Neural cell (in vitro differentiated cells): ENCODE data around the gene ZNHIT2. TPM values are rescaled to one million over a fixed set of nuclear protein-coding genes. Genes with fewer than 3 reads are reported as not detected.

Experiments
- H2AFZ ChIP-seq: fragments of 200-600, 300-800 bp; sonication (generic), shearing (Covaris generic); 2 replicates; pipeline ENCODE4 v1.6.0; 2014; ENCODE audit warnings: low read depth, mild to moderate bottlenecking, antibody characterized with exemption, low read length, moderate library complexity
- H3F3A ChIP-seq: fragments of 200-600 bp; shearing (Covaris generic); 2 replicates; pipeline ENCODE4 v1.6.1; 2016; ENCODE audit warnings: mild to moderate bottlenecking, moderate library complexity, mixed read lengths, antibody characterized with exemption, low read length; ENCODE audit not compliant: insufficient read depth, poor library complexity, severe bottlenecking
- H3K27ac ChIP-seq: fragments of 200-600, 300-800 bp; sonication (generic), shearing (Covaris generic); 2 replicates; pipeline ENCODE4 v1.5.1; 2014; ENCODE audit warnings: mild to moderate bottlenecking, low read length, moderate library complexity
- H3K27me3 ChIP-seq: fragments of 300-800, 200-600 bp; sonication (generic), shearing (Covaris generic); 2 replicates; pipeline ENCODE4 v1.6.0; 2014; ENCODE audit warnings: mild to moderate bottlenecking, low read depth, low read length, moderate library complexity; ENCODE audit not compliant: insufficient read depth
- H3K36me3 ChIP-seq: fragments of 300-800, 200-600 bp; sonication (generic), shearing (Covaris generic); 2 replicates; pipeline ENCODE4 v1.5.1; 2014; ENCODE audit warnings: mild to moderate bottlenecking, antibody characterized with exemption, low read length, moderate library complexity; ENCODE audit not compliant: insufficient read depth
- H3K4me2 ChIP-seq: fragments of 300-800, 200-600 bp; sonication (generic), shearing (Covaris generic); 2 replicates; pipeline ENCODE4 v1.6.0; 2014; ENCODE audit warnings: mild to moderate bottlenecking, low read length
- H3K4me3 ChIP-seq: fragments of 300-800, 200-600 bp; sonication (generic), shearing (Covaris generic); 2 replicates; pipeline ENCODE4 v1.5.1; 2014; ENCODE audit warnings: mild to moderate bottlenecking, low read length, moderate library complexity
- H3K79me2 ChIP-seq: fragments of 200-600 bp; shearing (Covaris generic); replicated peaks from 2 replicates; pipeline ENCODE4 v1.6.0; 2014; ENCODE audit warnings: mild to moderate bottlenecking, low read length, moderate library complexity; ENCODE audit not compliant: insufficient read depth
- H3K9ac ChIP-seq: fragments of 300-800, 200-600 bp; sonication (generic), shearing (Covaris generic); 2 replicates; pipeline ENCODE4 v1.6.1; 2016; ENCODE audit warnings: mild to moderate bottlenecking, low read length, mixed read lengths
- H3K9me2 ChIP-seq: fragments of 200-600 bp; shearing (Covaris generic); 2 replicates; pipeline ENCODE4 v1.6.1; 2016; ENCODE audit warnings: mild to moderate bottlenecking, low read length, mixed read lengths; ENCODE audit not compliant: insufficient read depth
- H3K9me3 ChIP-seq: fragments of 200-600, 300-800 bp; sonication (generic), shearing (Covaris generic); 2 replicates; pipeline ENCODE4 v1.6.1; 2016; ENCODE audit warnings: mild to moderate bottlenecking, mixed run types, low read length, moderate library complexity, mixed read lengths
- H4K20me1 ChIP-seq: fragments of 200-600 bp; shearing (Covaris generic); 2 replicates; pipeline ENCODE4 v1.6.1; 2016; ENCODE audit warnings: mild to moderate bottlenecking, mixed run types; ENCODE audit not compliant: insufficient read depth
- CTCF ChIP-seq: fragments of 450-650 bp; IDR thresholded peaks from 2 replicates; pipeline ENCODE4 v1.5.1; 2014; ENCODE audit warnings: antibody characterized with exemption, mild to moderate bottlenecking, moderate library complexity; ENCODE audit not compliant: poor library complexity, severe bottlenecking
- EP300 ChIP-seq: fragments of 450-650 bp; conservative IDR thresholded peaks from 2 replicates; pipeline ENCODE4 v1.6.1; 2014; ENCODE audit warnings: antibody characterized with exemption, mild to moderate bottlenecking, moderate library complexity; ENCODE audit not compliant: poor library complexity, severe bottlenecking
- EZH2 ChIP-seq: fragments of 200-600, 300-800 bp; shearing (Covaris generic), sonication (generic); IDR thresholded peaks from 2 replicates; pipeline ENCODE4 v1.6.1; 2014; ENCODE audit warnings: antibody characterized with exemption, low read length, borderline replicate concordance, mild to moderate bottlenecking; ENCODE audit not compliant: insufficient read depth, poor library complexity, severe bottlenecking
- MXI1 ChIP-seq: fragments of 450-650 bp; conservative IDR thresholded peaks from 2 replicates; pipeline ENCODE4 v1.6.1; 2014; ENCODE audit warnings: antibody characterized with exemption, mild to moderate bottlenecking; ENCODE audit not compliant: poor library complexity, severe bottlenecking
- POLR2AphosphoS5 ChIP-seq: IDR thresholded peaks from 2 replicates; pipeline ENCODE4 v1.6.1; 2012
- RAD21 ChIP-seq: fragments of 450-650 bp; conservative IDR thresholded peaks from 2 replicates; pipeline ENCODE4 v1.6.1; 2014; ENCODE audit warnings: antibody characterized with exemption, mild to moderate bottlenecking, moderate library complexity
- SMC3 ChIP-seq: fragments of 450-650 bp; conservative IDR thresholded peaks from 2 replicates; pipeline ENCODE4 v1.6.1; 2014; ENCODE audit warnings: antibody characterized with exemption, mild to moderate bottlenecking, moderate library complexity; ENCODE audit not compliant: poor library complexity
- TAF1 ChIP-seq: IDR thresholded peaks from 2 replicates; pipeline ENCODE4 v1.6.1; 2012; ENCODE audit warnings: low read depth
- polyA plus RNA-seq: library from polyadenylated mRNA; depleted of rRNA; stranded (reverse); fragments of >200 nt; gene quantifications from 2 replicates; pipeline ENCODE4 v1.2.3, GENCODE V29; 2014
- TF ChIP-seq, protein P1 (sequence below): IDR thresholded peaks from 2 replicates; pipeline ENCODE4 v1.6.1; 2012; ENCODE audit warnings: borderline replicate concordance

Gene ZNHIT2
- polyA plus RNA-seq, 1 donor from 2014 or later = 7.0 TPM

DNA sequence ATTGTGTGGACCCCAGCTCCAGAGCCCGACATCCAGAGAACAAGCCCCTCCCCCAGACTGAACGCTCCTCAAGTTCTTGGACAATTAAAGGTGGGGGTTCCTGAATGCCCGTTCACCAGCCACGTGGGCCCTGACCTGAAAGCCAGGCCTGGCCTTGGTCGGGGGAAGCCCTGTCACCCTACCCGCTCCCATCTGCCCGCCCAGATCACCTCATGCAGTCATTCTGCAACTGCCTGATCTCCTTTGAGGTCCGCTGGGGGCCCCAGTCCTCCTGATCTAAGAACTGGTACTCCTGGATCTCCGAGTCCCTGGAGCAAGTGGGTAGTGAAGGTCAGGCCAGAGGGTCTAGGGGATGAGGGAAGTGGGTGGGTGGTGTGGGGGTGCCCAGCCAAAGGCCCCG lies 50.1 kb downstream of the ZNHIT2 start:
- Histone ChIP-seq H3K27me3 (no peaks in the 10 kb centered on the region), H3K4me2 (no peak overlapping the region), H3K79me2 (no peaks in the 10 kb centered on the region), H4K20me1 (no peaks in the 10 kb centered on the region), H2AFZ (no peak overlapping the region), H3F3A (no peaks in the 10 kb centered on the region), H3K9me3 (no peaks in the 10 kb centered on the region), H3K27ac (no peak overlapping the region), H3K36me3 (no peaks in the 10 kb centered on the region), H3K4me3 (no peak overlapping the region), H3K9ac (no peak overlapping the region), H3K9me2 (no peaks in the 10 kb centered on the region)
- no peak for TF ChIP-seq SMC3
- no peak for TF ChIP-seq EP300
- no peak for TF ChIP-seq POLR2AphosphoS5
- no peak for TF ChIP-seq MXI1
- TF ChIP-seq CTCF = no peak
- no peak for TF ChIP-seq EZH2
- TF ChIP-seq RAD21 = no peak
- no peak for TF ChIP-seq TAF1
- TF ChIP-seq, protein P1, sequence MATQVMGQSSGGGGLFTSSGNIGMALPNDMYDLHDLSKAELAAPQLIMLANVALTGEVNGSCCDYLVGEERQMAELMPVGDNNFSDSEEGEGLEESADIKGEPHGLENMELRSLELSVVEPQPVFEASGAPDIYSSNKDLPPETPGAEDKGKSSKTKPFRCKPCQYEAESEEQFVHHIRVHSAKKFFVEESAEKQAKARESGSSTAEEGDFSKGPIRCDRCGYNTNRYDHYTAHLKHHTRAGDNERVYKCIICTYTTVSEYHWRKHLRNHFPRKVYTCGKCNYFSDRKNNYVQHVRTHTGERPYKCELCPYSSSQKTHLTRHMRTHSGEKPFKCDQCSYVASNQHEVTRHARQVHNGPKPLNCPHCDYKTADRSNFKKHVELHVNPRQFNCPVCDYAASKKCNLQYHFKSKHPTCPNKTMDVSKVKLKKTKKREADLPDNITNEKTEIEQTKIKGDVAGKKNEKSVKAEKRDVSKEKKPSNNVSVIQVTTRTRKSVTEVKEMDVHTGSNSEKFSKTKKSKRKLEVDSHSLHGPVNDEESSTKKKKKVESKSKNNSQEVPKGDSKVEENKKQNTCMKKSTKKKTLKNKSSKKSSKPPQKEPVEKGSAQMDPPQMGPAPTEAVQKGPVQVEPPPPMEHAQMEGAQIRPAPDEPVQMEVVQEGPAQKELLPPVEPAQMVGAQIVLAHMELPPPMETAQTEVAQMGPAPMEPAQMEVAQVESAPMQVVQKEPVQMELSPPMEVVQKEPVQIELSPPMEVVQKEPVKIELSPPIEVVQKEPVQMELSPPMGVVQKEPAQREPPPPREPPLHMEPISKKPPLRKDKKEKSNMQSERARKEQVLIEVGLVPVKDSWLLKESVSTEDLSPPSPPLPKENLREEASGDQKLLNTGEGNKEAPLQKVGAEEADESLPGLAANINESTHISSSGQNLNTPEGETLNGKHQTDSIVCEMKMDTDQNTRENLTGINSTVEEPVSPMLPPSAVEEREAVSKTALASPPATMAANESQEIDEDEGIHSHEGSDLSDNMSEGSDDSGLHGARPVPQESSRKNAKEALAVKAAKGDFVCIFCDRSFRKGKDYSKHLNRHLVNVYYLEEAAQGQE = no peak

- H3K9ac ChIP-seq = no peak overlapping the region
- TF ChIP-seq CTCF (no peak), EP300 (no peak), EZH2 (no peak), SMC3 (no peak), TAF1 (no peak), POLR2AphosphoS5 (no peak), RAD21 (no peak), MXI1 (no peak)
- TF ChIP-seq, protein P1 = no peak
- H3K27ac ChIP-seq = no peak overlapping the region
- H3K9me2 ChIP-seq = no peaks in the 10 kb centered on the region
- no peak overlapping the region for H3K4me3 ChIP-seq
- H3K27me3 ChIP-seq = no peaks in the 10 kb centered on the region
- H3K36me3 ChIP-seq = no peaks in the 10 kb centered on the region
- H2AFZ ChIP-seq = no peak overlapping the region
- no peaks in the 10 kb centered on the region for H3F3A ChIP-seq
- no peaks in the 10 kb centered on the region for H3K79me2 ChIP-seq
- H3K9me3 ChIP-seq = no peaks in the 10 kb centered on the region
- no peaks in the 10 kb centered on the region for H4K20me1 ChIP-seq
- H3K4me2 ChIP-seq = no peak overlapping the region
Observed at GRCh38 chr11:65066805-65067291, 50.7 kb downstream of the ZNHIT2 start.
